Rectal smooth muscle tissue (tissue), 1 donor: ENCODE data around the gene CPD.
"Not testable (repeated sequence)": the region's sequence is repeated elsewhere in the genome, so short reads cannot be mapped to it uniquely, and the experiment has no call there.

ENCODE experiments used
- H3K27ac ChIP-seq: one replicate; pipeline ENCODE4 v1.7.0; 2013; ENCODE audit warnings: low read depth, low read length, inconsistent platforms
- H3K27me3 ChIP-seq: one replicate; pipeline ENCODE4 v1.7.0; 2013; ENCODE audit warnings: low read length; ENCODE audit not compliant: control insufficient read depth, insufficient read depth
- H3K36me3 ChIP-seq: one replicate; pipeline ENCODE4 v1.7.0; 2013; ENCODE audit warnings: low read length; ENCODE audit not compliant: control insufficient read depth, insufficient read depth
- H3K4me1 ChIP-seq: one replicate; pipeline ENCODE4 v1.7.0; 2013; ENCODE audit warnings: low read length; ENCODE audit not compliant: control insufficient read depth, insufficient read depth
- H3K4me3 ChIP-seq: one replicate; pipeline ENCODE4 v1.7.0; 2013; ENCODE audit warnings: low read length
- H3K9ac ChIP-seq: one replicate; pipeline ENCODE4 v1.7.0; 2013; ENCODE audit warnings: low read length

CPD gene

GRCh38 chr17:30396129-30396528, 17.4 kb downstream of the CPD start:
- Histone ChIP-seq H3K27ac (no peak overlapping the region), H3K36me3 (no peaks in the 10 kb centered on the region), H3K4me3 (no peak overlapping the region), H3K4me1 (no peaks in the 10 kb centered on the region), H3K27me3 (no peaks in the 10 kb centered on the region), H3K9ac (no peak overlapping the region)

- Histone ChIP-seq H3K27ac (no peak overlapping the region), H3K4me3 (no peak overlapping the region), H3K27me3 (no peaks in the 10 kb centered on the region), H3K9ac (no peak overlapping the region), H3K4me1 (no peaks in the 10 kb centered on the region), H3K36me3 (no peaks in the 10 kb centered on the region)
These were observed 17.9 kb downstream of the CPD start for GRCh38 chr17:30396612-30397011.

GRCh38 chr17:30398328-30399041, 19.8 kb downstream of the CPD start:
- Histone ChIP-seq H3K4me3 (no peak overlapping the region), H3K27me3 (no peaks in the 10 kb centered on the region), H3K9ac (no peak overlapping the region), H3K27ac (no peak overlapping the region), H3K4me1 (no peaks in the 10 kb centered on the region), H3K36me3 (no peaks in the 10 kb centered on the region)

- Histone ChIP-seq H3K4me1 (no peaks in the 10 kb centered on the region), H3K4me3 (no peak overlapping the region), H3K36me3 (no peaks in the 10 kb centered on the region), H3K9ac (no peak overlapping the region), H3K27ac (no peak overlapping the region), H3K27me3 (no peaks in the 10 kb centered on the region)
These were observed 22.4 kb downstream of the CPD start for GRCh38 chr17:30401097-30401496.

GRCh38 chr17:30405161-30405560, 26.4 kb downstream of the CPD start:
- no peak overlapping the region for H3K4me3 ChIP-seq
- no peaks in the 10 kb centered on the region for H3K4me1 ChIP-seq
- no peaks in the 10 kb centered on the region for H3K36me3 ChIP-seq
- no peak overlapping the region for H3K27ac ChIP-seq
- no peak overlapping the region for H3K9ac ChIP-seq
- H3K27me3 ChIP-seq, result no peaks in the 10 kb centered on the region

GRCh38 chr17:30410627-30411026, 31.9 kb downstream of the CPD start:
- not testable (repeated sequence) for H3K4me3 ChIP-seq, H3K27me3 ChIP-seq, H3K27ac ChIP-seq, H3K9ac ChIP-seq, H3K36me3 ChIP-seq, H3K4me1 ChIP-seq

- not testable (repeated sequence) for H3K4me3 ChIP-seq, H3K9ac ChIP-seq, H3K27ac ChIP-seq, H3K4me1 ChIP-seq, H3K27me3 ChIP-seq, H3K36me3 ChIP-seq
These were observed 33.3 kb downstream of the CPD start for GRCh38 chr17:30412008-30412496.

GRCh38 chr17:30413109-30413508, 34.4 kb downstream of the CPD start:
- H3K36me3 ChIP-seq, result peaks cover 2% of the 10 kb centered on the region
- H3K4me1 ChIP-seq, result no peaks in the 10 kb centered on the region
- H3K4me3 ChIP-seq, result no peak overlapping the region
- H3K27me3 ChIP-seq, result no peaks in the 10 kb centered on the region
- H3K9ac ChIP-seq, result no peak overlapping the region
- H3K27ac ChIP-seq, result no peak overlapping the region

- Histone ChIP-seq H3K36me3 (peaks cover 2% of the 10 kb centered on the region), H3K4me3 (no peak overlapping the region), H3K9ac (no peak overlapping the region), H3K27ac (no peak overlapping the region), H3K4me1 (no peaks in the 10 kb centered on the region), H3K27me3 (no peaks in the 10 kb centered on the region)
These were observed 35.8 kb downstream of the CPD start for GRCh38 chr17:30414486-30414885.

- Histone ChIP-seq H3K4me1 (no peaks in the 10 kb centered on the region), H3K36me3 (peaks cover 2% of the 10 kb centered on the region), H3K9ac (no peak overlapping the region), H3K27ac (no peak overlapping the region), H3K4me3 (no peak overlapping the region), H3K27me3 (no peaks in the 10 kb centered on the region)
These were observed 36.8 kb downstream of the CPD start for GRCh38 chr17:30415491-30415890.

GRCh38 chr17:30418070-30418469, 39.3 kb downstream of the CPD start:
- H3K9ac ChIP-seq, H3K4me3 ChIP-seq, H3K27me3 ChIP-seq, H3K27ac ChIP-seq, H3K4me1 ChIP-seq, H3K36me3 ChIP-seq: not testable (repeated sequence)

GRCh38 chr17:30421592-30421991, 42.9 kb downstream of the CPD start:
- Histone ChIP-seq H3K4me3 (no peak overlapping the region), H3K27me3 (no peaks in the 10 kb centered on the region), H3K4me1 (no peaks in the 10 kb centered on the region), H3K9ac (no peak overlapping the region), H3K36me3 (peaks cover 6% of the 10 kb centered on the region), H3K27ac (no peak overlapping the region)

- no peaks in the 10 kb centered on the region for H3K4me1 ChIP-seq
- no peak overlapping the region for H3K9ac ChIP-seq
- no peaks in the 10 kb centered on the region for H3K27me3 ChIP-seq
- peaks cover 6% of the 10 kb centered on the region for H3K36me3 ChIP-seq
- no peak overlapping the region for H3K4me3 ChIP-seq
- no peak overlapping the region for H3K27ac ChIP-seq
These were observed 43.4 kb downstream of the CPD start for GRCh38 chr17:30422171-30422570.
